ENCODE measurements around the gene RPP14.

DNA sequence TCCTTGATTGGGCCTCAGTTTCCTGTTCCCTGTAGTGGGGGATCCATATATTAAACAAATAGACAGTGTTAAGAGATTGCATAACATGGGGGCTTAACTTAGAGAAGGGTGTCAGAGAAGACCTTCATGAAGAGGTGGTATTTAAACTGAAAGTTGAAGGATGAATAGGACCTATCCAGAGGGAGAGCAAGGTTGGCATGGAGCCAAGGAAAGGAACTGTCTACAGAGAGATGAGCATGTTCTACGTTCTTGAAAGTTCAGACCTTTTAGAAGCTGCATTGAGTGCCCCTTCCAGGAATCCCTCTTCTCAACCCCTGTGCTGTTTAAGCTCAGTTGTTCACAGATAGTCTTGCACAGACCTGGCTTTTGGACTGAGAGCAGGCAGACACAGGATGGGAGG, 2.7 kb downstream of the RPP14 start:
- TF ChIP-seq CTCF (IDR thresholded peaks at IDR 0.05 in 2 of 3, conservative IDR thresholded peaks at IDR 0.05 in 1 of 3; ENCODE audit: borderline replicate concordance in 1 of 3, insufficient read depth in 1 of 3, low read depth in 2 of 3, low read length in 2 of 3) (no peak), POLR2A (IDR thresholded peaks at IDR 0.05; ENCODE audit: borderline replicate concordance, extremely low read depth, insufficient read depth, insufficient read length) (no peak), TCF7L2 (IDR thresholded peaks at IDR 0.05; ENCODE audit: borderline replicate concordance, extremely low read depth, insufficient read depth, insufficient read length) (no peak)
- TF ChIP-seq, protein P1, sequence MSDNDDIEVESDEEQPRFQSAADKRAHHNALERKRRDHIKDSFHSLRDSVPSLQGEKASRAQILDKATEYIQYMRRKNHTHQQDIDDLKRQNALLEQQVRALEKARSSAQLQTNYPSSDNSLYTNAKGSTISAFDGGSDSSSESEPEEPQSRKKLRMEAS (IDR thresholded peaks at IDR 0.05), result no peak

Data from HCT116 (cell line).